OCI-LY1 (cell line): ENCODE data around the gene FBXL4.

Experiments
- H2AFZ ChIP-seq: fragments of 200-600 bp; sonication (generic), shearing (Covaris generic); 2 replicates; pipeline ENCODE4 v1.6.0; 2014; ENCODE audit warnings: antibody characterized with exemption, mild to moderate bottlenecking, low read length
- H3F3A ChIP-seq: fragments of 200-600 bp; sonication (generic), shearing (Covaris generic); 2 replicates; pipeline ENCODE4 v1.6.0; 2014; ENCODE audit warnings: mild to moderate bottlenecking, antibody characterized with exemption, low read length, moderate library complexity; ENCODE audit not compliant: insufficient read depth
- H3K27ac ChIP-seq: fragments of 200-600 bp; sonication (generic); 2 replicates; pipeline ENCODE4 v1.5.1; 2014; ENCODE audit warnings: low read length, mixed run types, mild to moderate bottlenecking, low read depth; ENCODE audit not compliant: poor library complexity, severe bottlenecking
- H3K27me3 ChIP-seq: fragments of 200-600 bp; sonication (generic); 2 replicates; pipeline ENCODE4 v1.6.0; 2014; ENCODE audit warnings: antibody characterized with exemption, mild to moderate bottlenecking, low read length, moderate library complexity; ENCODE audit not compliant: insufficient read depth
- H3K36me3 ChIP-seq: fragments of 200-600 bp; sonication (generic); 2 replicates; pipeline ENCODE4 v1.6.1; 2014; ENCODE audit warnings: mild to moderate bottlenecking, antibody characterized with exemption, low read length, moderate library complexity, mixed read lengths; ENCODE audit not compliant: insufficient read depth
- H3K4me1 ChIP-seq: fragments of 200-600 bp; sonication (generic); 2 replicates; pipeline ENCODE4 v1.5.1; 2014; ENCODE audit warnings: mild to moderate bottlenecking, low read length, moderate library complexity; ENCODE audit not compliant: insufficient read depth, severe bottlenecking
- H3K4me2 ChIP-seq: fragments of 200-600 bp; sonication (generic), shearing (Covaris generic); 2 replicates; pipeline ENCODE4 v1.6.1; 2014; ENCODE audit warnings: low read length
- H3K4me3 ChIP-seq: fragments of 200-600 bp; sonication (generic); 2 replicates; pipeline ENCODE4 v1.5.1; 2014; ENCODE audit warnings: low read length, low read depth, mild to moderate bottlenecking, mixed read lengths; ENCODE audit not compliant: poor library complexity, severe bottlenecking
- H3K79me2 ChIP-seq: fragments of 200-600 bp; shearing (Covaris generic); 2 replicates; pipeline ENCODE4 v1.6.1; 2016; ENCODE audit warnings: mixed run types, low read length, mixed read lengths; ENCODE audit not compliant: insufficient read depth
- H3K9ac ChIP-seq: fragments of 200-600 bp; sonication (generic), shearing (Covaris generic); 2 replicates; pipeline ENCODE4 v1.6.1; 2014; ENCODE audit warnings: mild to moderate bottlenecking, low read length, mixed read lengths
- H3K9me2 ChIP-seq: fragments of 200-600 bp; sonication (generic), shearing (Covaris generic); 2 replicates; pipeline ENCODE4 v1.6.1; 2014; ENCODE audit warnings: low read depth, mild to moderate bottlenecking, low read length, mixed read lengths
- H3K9me3 ChIP-seq: fragments of 200-600 bp; shearing (Covaris generic); 2 replicates; pipeline ENCODE4 v1.6.1; 2014; ENCODE audit warnings: low read length, mixed read lengths
- H4K20me1 ChIP-seq: fragments of 200-600 bp; sonication (generic), shearing (Covaris generic); 2 replicates; pipeline ENCODE4 v1.6.0; 2016; ENCODE audit warnings: mild to moderate bottlenecking, low read length; ENCODE audit not compliant: insufficient read depth
- EZH2 ChIP-seq: fragments of 200-600 bp; sonication (generic), shearing (Covaris generic); IDR thresholded peaks from 2 replicates; pipeline ENCODE4 v1.8.0; 2017; ENCODE audit warnings: borderline replicate concordance, mixed run types, mild to moderate bottlenecking, antibody characterized with exemption, low read length, moderate library complexity, mixed read lengths
- TF ChIP-seq, protein P1 (sequence below): fragments of 200-600 bp; sonication (generic), shearing (Covaris generic); IDR thresholded peaks from 2 replicates; pipeline ENCODE4 v1.5.1; 2017; ENCODE audit warnings: mild to moderate bottlenecking, antibody characterized with exemption, low read length, moderate library complexity, mixed read lengths

Gene FBXL4

DNA sequence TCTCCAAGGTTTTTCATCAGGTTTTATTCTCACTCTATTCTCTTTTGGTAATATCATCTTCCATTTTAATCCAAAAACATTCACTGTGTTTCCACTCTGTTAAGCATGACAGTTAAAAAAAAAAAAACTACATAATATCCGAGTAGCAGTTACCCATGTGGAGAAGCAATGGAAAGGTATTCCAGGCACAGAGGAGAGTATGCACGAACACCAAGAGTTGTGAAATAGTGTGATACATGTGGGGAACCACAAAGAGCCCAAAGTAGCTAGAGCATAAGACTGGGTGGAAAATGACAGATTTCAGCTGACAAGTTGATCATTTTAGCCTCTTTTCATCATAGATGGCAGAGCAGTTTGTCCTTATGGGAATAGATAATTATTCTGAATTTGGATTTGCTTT is 19.9 kb upstream of the FBXL4 start:
- Histone ChIP-seq H3F3A (no peaks in the 10 kb centered on the region), H3K4me1 (no peaks in the 10 kb centered on the region), H4K20me1 (no peaks in the 10 kb centered on the region), H3K9me2 (no peaks in the 10 kb centered on the region), H3K79me2 (no peaks in the 10 kb centered on the region), H3K9me3 (0 out of 2 replicates have a peak, but pooled peaks cover 2% of the 10 kb centered on the region), H3K9ac (no peak overlapping the region), H2AFZ (no peak overlapping the region), H3K27me3 (no peaks in the 10 kb centered on the region), H3K27ac (no peak overlapping the region), H3K4me2 (no peak overlapping the region), H3K36me3 (no peaks in the 10 kb centered on the region), H3K4me3 (no peak overlapping the region)
- no peak for TF ChIP-seq EZH2
- TF ChIP-seq, protein P1, sequence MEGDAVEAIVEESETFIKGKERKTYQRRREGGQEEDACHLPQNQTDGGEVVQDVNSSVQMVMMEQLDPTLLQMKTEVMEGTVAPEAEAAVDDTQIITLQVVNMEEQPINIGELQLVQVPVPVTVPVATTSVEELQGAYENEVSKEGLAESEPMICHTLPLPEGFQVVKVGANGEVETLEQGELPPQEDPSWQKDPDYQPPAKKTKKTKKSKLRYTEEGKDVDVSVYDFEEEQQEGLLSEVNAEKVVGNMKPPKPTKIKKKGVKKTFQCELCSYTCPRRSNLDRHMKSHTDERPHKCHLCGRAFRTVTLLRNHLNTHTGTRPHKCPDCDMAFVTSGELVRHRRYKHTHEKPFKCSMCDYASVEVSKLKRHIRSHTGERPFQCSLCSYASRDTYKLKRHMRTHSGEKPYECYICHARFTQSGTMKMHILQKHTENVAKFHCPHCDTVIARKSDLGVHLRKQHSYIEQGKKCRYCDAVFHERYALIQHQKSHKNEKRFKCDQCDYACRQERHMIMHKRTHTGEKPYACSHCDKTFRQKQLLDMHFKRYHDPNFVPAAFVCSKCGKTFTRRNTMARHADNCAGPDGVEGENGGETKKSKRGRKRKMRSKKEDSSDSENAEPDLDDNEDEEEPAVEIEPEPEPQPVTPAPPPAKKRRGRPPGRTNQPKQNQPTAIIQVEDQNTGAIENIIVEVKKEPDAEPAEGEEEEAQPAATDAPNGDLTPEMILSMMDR: no peak

DNA sequence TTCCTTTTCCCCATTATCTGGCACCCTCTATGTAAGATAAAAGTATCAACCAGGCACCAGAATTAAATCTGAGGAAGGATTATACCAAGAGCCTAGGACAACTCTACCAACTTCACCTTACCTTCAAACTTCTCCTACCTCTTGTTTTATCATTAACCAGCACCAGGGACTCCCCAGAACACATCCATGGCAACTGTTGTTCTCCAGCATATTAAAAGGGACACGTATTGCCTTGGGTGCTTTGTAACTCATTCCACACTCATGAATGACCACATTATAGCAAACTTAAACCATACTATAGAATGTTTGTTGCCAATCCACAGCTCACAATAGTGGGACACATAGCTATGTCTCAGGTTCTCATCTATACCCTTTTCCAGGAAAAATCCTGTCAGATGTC is 11.9 kb upstream of the FBXL4 start:
- Histone ChIP-seq H3K4me3 (no peak overlapping the region), H3K27ac (no peak overlapping the region), H4K20me1 (no peaks in the 10 kb centered on the region), H3K79me2 (no peaks in the 10 kb centered on the region), H3K9ac (no peak overlapping the region), H3K36me3 (no peaks in the 10 kb centered on the region), H3K27me3 (no peaks in the 10 kb centered on the region), H2AFZ (no peak overlapping the region), H3K9me2 (no peaks in the 10 kb centered on the region), H3F3A (no peaks in the 10 kb centered on the region), H3K4me1 (no peaks in the 10 kb centered on the region), H3K4me2 (no peak overlapping the region), H3K9me3 (no peaks in the 10 kb centered on the region)
- TF ChIP-seq EZH2: no peak
- TF ChIP-seq, protein P1: no peak

DNA sequence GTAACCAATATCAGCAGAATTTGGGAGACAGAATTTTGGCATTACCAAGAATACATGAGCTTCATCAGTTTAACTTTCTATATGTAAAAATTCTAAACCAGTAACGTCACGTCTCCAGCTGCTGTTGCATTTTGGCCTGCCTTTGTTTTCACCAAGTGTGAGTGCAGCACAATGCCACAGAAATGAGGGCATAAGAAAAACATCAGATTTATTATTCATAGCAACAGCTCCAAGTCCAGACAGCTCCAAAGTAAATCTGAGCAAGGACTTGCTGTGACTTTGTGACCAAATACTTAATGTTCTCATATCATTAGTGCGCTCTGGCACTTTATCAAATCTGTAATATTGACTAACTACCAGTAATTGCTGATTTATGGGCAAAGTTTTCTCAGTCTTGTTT is 11.0 kb upstream of the FBXL4 start:
- H3K36me3 ChIP-seq: no peaks in the 10 kb centered on the region
- no peak overlapping the region for H3K9ac ChIP-seq
- no peak overlapping the region for H3K27ac ChIP-seq
- no peaks in the 10 kb centered on the region for H3K9me3 ChIP-seq
- H2AFZ ChIP-seq: no peak overlapping the region
- H3K27me3 ChIP-seq: no peaks in the 10 kb centered on the region
- H3K79me2 ChIP-seq: no peaks in the 10 kb centered on the region
- no peak overlapping the region for H3K4me2 ChIP-seq
- H4K20me1 ChIP-seq: no peaks in the 10 kb centered on the region
- H3K9me2 ChIP-seq: no peaks in the 10 kb centered on the region
- TF ChIP-seq, protein P1: no peak
- no peak for TF ChIP-seq EZH2
- no peaks in the 10 kb centered on the region for H3F3A ChIP-seq
- no peaks in the 10 kb centered on the region for H3K4me1 ChIP-seq
- no peak overlapping the region for H3K4me3 ChIP-seq
